Thyroid gland (tissue), 4 donors: ENCODE measurements around the gene IGF2BP3. TPM values are rescaled to one million over a fixed set of nuclear protein-coding genes. Genes with fewer than 3 reads are reported as not detected.
A peak's percentile ranks its signal among the peaks of the same experiment; 100 is the strongest.

Experiments
- DNase-seq, 2 donors: peaks; one replicate each; pipeline ENCODE4 v3.0.0-alpha.2; 2019
- H3K27ac ChIP-seq, 3 donors: fragments of 200-600 bp; sonication (generic); 1 replicate in 2 of 3; 2 replicates in 1 of 3; pipeline ENCODE4 v1.5.1; 2016 to 2019; ENCODE audit warnings: mild to moderate bottlenecking in 1 of 3, moderate library complexity in 1 of 3
- H3K27me3 ChIP-seq: fragments of 200-600 bp; sonication (generic); one replicate; pipeline ENCODE4 v1.5.1; 2019
- H3K36me3 ChIP-seq, 2 donors: fragments of 200-600 bp; sonication (generic); one replicate each; pipeline ENCODE4 v1.5.1; 2016 to 2019
- H3K4me1 ChIP-seq, 2 donors: fragments of 200-600 bp; sonication (generic); one replicate each; pipeline ENCODE4 v1.5.1; 2017 to 2019
- H3K4me3 ChIP-seq, 3 donors: fragments of 200-600 bp; sonication (generic); replicated peaks in 1 of 3; 1 replicate in 2 of 3; 2 replicates in 1 of 3; pipeline ENCODE4 v1.5.1; 2016; ENCODE audit warnings: mild to moderate bottlenecking in 1 of 3
- H3K9me3 ChIP-seq: fragments of 200-600 bp; sonication (generic); one replicate; pipeline ENCODE4 v1.5.1; 2017
- POLR2A ChIP-seq, 2 donors: fragments of 450-650 bp; IDR thresholded peaks; one replicate each; pipeline ENCODE4 v1.6.1; 2017; ENCODE audit warnings: antibody characterized with exemption in 2 of 2, mild to moderate bottlenecking in 2 of 2, moderate library complexity in 1 of 2
- WGBS, 2 donors: methylation state at CpG; one replicate each; pipeline ENCODE4 v1.1.5; 2017; 5-methylcytosine and 5-hydroxymethylcytosine counted together
- intact Hi-C: fragments of 100-400 bp; cut with DNase I; formaldehyde crosslinking; loops from one replicate; pipeline ENCODE4 v1.15.1; 2023
- total RNA-seq, 4 donors: library from RNA; depleted of rRNA; stranded (reverse); fragments of >200 nt; gene quantifications; one replicate each; pipeline ENCODE4 v1.2.3, GENCODE V29; 2016
- TF ChIP-seq, protein P1 (sequence below), 6 experiments: fragments of 200-600 bp in 3 of 6; fragments of 450-650 bp in 3 of 6; sonication (generic) in 3 of 6; IDR thresholded peaks; one replicate each; pipeline ENCODE4 v1.5.1; 2016 to 2019; ENCODE audit warnings: antibody characterized with exemption in 6 of 6, mild to moderate bottlenecking in 2 of 6, inconsistent platforms in 1 of 6, moderate library complexity in 1 of 6

Gene IGF2BP3
- total RNA-seq, 4 donors from 2014 or later: 0.67 to 5.2 (median 3.4) TPM

DNA sequence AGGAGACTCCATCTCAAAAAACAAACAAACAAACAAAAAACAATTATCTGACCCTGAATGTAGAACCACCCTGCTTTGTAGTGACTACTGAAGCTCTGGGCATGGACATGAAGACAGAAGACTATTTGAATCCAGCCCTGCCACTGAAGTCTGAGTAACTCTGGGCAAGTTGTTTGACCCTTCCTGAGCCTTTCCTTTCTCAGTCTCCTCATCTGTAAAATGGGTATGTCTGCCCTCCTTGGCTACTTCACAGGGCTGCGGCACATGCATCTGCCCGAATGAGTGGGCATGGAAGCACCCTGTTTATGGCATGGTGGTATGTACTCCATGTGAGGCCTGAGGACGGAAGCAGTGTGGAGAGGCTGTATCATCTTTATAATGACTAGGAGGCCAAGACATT is 193.3 kb downstream of the IGF2BP3 start:
- H3K27ac ChIP-seq: no peak overlapping the region
- no peaks in the 10 kb centered on the region for H3K4me1 ChIP-seq
- TF ChIP-seq POLR2A (IDR thresholded peaks at IDR 0.05): no peak
- TF ChIP-seq, protein P1, sequence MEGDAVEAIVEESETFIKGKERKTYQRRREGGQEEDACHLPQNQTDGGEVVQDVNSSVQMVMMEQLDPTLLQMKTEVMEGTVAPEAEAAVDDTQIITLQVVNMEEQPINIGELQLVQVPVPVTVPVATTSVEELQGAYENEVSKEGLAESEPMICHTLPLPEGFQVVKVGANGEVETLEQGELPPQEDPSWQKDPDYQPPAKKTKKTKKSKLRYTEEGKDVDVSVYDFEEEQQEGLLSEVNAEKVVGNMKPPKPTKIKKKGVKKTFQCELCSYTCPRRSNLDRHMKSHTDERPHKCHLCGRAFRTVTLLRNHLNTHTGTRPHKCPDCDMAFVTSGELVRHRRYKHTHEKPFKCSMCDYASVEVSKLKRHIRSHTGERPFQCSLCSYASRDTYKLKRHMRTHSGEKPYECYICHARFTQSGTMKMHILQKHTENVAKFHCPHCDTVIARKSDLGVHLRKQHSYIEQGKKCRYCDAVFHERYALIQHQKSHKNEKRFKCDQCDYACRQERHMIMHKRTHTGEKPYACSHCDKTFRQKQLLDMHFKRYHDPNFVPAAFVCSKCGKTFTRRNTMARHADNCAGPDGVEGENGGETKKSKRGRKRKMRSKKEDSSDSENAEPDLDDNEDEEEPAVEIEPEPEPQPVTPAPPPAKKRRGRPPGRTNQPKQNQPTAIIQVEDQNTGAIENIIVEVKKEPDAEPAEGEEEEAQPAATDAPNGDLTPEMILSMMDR (IDR thresholded peaks at IDR 0.05): no peak
- no peak for DNase-seq
- H3K4me3 ChIP-seq: no peak overlapping the region
- H3K27me3 ChIP-seq: no peaks in the 10 kb centered on the region
- WGBS, 2 donors: 84 to 86% methylated on average over 3 of the region's 3 CpGs
- no peaks in the 10 kb centered on the region for H3K36me3 ChIP-seq
- intact Hi-C loops: loop anchor here (5.0 kb wide), 1 partner anchor 185 kb away; no protein-coding TSS in a partner anchor
- no peaks in the 10 kb centered on the region for H3K9me3 ChIP-seq

DNA sequence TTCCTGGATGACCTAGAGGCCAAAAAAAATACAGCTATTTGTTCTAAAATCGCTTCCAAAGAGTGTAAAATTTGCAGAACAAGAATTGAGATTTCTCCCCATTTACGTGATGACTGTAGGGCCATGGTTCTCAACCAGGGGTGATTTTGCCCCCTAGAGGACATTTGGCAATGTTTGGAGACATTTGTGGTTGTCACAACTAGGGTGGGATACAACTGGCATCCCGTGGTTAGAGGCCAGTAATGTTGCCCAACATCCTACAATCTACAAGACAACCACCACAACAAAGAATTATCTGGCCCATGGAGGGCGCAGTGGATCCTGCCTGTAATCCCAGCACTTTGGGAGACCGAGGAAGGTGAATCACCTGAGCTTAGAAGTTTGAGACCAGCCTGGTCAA is 193.9 kb downstream of the IGF2BP3 start:
- TF ChIP-seq, protein P1 (IDR thresholded peaks at IDR 0.05): no peak
- no peak for TF ChIP-seq POLR2A (IDR thresholded peaks at IDR 0.05)
- 68 to 70% methylated on average over 5 of the region's 5 CpGs for WGBS, 2 donors
- H3K9me3 ChIP-seq: no peaks in the 10 kb centered on the region
- no peaks in the 10 kb centered on the region for H3K4me1 ChIP-seq
- H3K4me3 ChIP-seq: no peak overlapping the region
- no peak overlapping the region for H3K27ac ChIP-seq
- intact Hi-C loops: loop anchor here (5.0 kb wide), 1 partner anchor 186 kb away; no protein-coding TSS in a partner anchor
- H3K27me3 ChIP-seq: no peaks in the 10 kb centered on the region
- DNase-seq: no peak
- no peaks in the 10 kb centered on the region for H3K36me3 ChIP-seq

DNA sequence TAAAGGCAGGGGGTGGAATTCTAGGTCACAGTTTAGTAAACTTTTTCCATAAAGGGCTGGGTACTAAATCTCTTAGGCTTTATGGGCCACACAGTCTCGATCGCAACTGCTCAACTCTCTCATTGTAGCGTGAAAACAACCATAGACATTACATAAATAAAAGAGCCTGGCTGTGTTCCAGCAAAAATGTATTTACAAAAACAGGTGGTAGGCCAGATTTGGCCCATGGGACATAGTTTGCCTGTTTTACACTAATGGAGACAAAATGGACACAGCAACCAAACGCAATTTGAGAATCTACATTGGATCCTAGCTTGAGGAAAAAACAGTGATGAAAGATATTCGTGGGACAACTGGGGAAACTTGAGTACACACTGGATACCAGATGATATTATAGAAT is 194.4 kb downstream of the IGF2BP3 start:
- intact Hi-C loops: loop anchor here (5.0 kb wide), 1 partner anchor 186 kb away; no protein-coding TSS in a partner anchor
- WGBS, 2 donors: 84 to 87% methylated on average over 5 of the region's 5 CpGs
- Histone ChIP-seq H3K4me1 (no peaks in the 10 kb centered on the region), H3K9me3 (no peaks in the 10 kb centered on the region), H3K4me3 (no peak overlapping the region), H3K27ac (no peak overlapping the region), H3K36me3 (no peaks in the 10 kb centered on the region), H3K27me3 (no peaks in the 10 kb centered on the region)
- TF ChIP-seq, protein P1 (IDR thresholded peaks at IDR 0.05): no peak
- no peak for TF ChIP-seq POLR2A (IDR thresholded peaks at IDR 0.05)
- DNase-seq: no peak

DNA sequence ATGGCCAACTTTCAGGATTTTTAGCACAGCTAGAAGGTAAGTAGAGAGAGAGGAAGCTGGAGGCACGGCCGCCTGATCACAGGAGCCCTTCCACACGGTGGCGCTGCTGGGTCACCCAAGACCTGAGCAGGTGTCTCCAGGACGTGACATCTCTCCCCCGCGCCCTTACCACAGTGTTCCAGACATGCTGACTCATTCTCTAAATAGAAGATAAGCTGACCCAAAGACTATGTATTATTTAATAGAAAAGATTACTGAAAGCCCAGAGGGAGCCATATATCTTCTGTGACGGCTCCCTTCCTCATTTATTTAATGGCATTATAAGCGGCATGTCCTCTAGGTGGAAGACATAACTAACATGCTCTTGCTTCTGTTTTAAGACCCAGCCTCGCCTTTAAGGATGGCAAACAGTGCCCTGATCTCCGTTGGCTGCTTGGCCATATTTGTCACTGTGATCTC is 197.1 kb downstream of the IGF2BP3 start:
- H3K9me3 ChIP-seq: no peaks in the 10 kb centered on the region
- TF ChIP-seq POLR2A (IDR thresholded peaks at IDR 0.05): no peak
- TF ChIP-seq, protein P1 (IDR thresholded peaks at IDR 0.05): peak; percentile 68 to 86 (median 80)
- H3K27ac ChIP-seq: no peak overlapping the region
- WGBS, 2 donors: 18 to 22% methylated on average over 11 of the region's 11 CpGs
- no peaks in the 10 kb centered on the region for H3K27me3 ChIP-seq
- no peaks in the 10 kb centered on the region for H3K4me1 ChIP-seq
- H3K4me3 ChIP-seq: no peak overlapping the region
- intact Hi-C loops: no loop called here
- H3K36me3 ChIP-seq: no peaks in the 10 kb centered on the region
- DNase-seq: peak; percentile 94 to 96

DNA sequence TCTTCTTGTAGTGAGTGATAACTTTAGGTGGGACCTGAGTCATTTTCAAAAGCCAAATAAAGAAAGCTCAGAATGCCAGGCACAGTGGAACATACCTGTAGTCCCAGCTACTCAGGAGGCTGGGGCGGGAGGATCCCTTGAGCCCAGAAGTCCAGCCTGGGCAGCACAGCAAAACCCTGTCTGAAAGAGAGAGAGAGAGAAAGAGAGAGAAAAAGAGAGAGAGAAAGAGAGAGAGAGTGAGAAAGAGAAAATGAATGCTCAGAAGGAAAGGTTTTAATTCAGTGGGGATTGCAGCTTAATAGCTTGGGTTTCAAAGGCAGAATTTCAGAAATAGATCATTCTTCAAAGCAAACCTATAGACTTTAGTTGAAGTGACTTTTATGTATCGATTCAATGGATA is 198.0 kb downstream of the IGF2BP3 start:
- Histone ChIP-seq H3K27ac (no peak overlapping the region), H3K4me3 (no peak overlapping the region), H3K9me3 (no peaks in the 10 kb centered on the region), H3K4me1 (no peaks in the 10 kb centered on the region), H3K36me3 (no peaks in the 10 kb centered on the region), H3K27me3 (no peaks in the 10 kb centered on the region)
- DNase-seq: no peak
- intact Hi-C loops: no loop called here
- 92 to 93% methylated on average over 2 of the region's 2 CpGs for WGBS, 2 donors
- no peak for TF ChIP-seq POLR2A (IDR thresholded peaks at IDR 0.05)
- TF ChIP-seq, protein P1 (IDR thresholded peaks at IDR 0.05): no peak
